ENCODE measurements around the gene IFT20. TPM values are rescaled to one million over a fixed set of nuclear protein-coding genes. Genes with fewer than 3 reads are reported as not detected.

Gene IFT20
- total RNA-seq, 1 donor from 2014 or later: 25.9 TPM

DNA sequence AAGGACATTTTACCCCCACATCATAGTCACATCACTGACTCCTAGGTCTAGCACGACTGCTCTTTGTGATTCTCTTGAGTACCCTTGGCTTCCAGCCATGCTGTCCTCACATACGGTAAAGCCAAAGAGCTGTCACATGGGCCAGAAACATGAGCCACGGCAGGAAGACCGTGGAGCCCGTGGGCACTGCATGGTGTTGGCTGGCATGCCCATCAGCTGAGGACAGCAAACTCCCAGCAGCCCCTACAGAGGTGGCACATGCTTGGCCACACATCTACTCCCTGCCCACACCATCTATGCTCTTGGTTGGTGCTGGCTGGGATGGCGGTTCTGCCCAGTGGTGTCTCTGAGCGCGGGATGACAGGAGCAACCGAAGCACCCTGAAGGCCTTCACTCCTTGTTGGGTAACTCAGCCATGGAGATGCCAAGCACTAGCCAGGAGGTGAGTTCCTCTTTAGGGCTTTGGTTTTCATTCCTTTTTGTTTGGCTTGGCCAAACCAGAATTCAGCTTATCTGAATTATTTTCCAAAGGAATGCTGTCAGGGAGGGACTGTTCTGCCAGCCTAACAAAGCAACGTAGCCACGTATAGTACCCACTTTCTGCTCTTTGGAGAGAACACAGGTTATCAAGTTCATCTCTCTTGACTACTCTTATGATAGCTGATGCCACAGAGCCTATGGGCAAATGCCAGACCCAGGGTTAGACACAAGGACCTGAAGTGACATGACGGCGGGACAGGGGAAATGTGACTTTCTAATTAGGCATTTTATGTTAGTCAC is 10.3 kb upstream of the IFT20 start:
- intact Hi-C loops (cut with micrococcal nuclease): no loop called here
- ChIA-PET CTCF (no interaction called here), POLR2A (interaction anchor here (1.1 to 1.2 kb wide), 3 partner anchors 9 to 13 kb away, joined by 3 to 4 read pairs (median 3); partner anchors contain the start of genes POLDIP2 and TNFAIP1)
- Mint-ChIP-seq H3K36me3 (ENCODE audit: low read depth) (peaks cover 86% of the 10 kb centered on the region), H3K4me3 (no peak overlapping the region), H3K4me1 (no peaks in the 10 kb centered on the region), H3K27me3 (no peaks in the 10 kb centered on the region), H3K27ac (no peak overlapping the region), H3K9me3 (no peaks in the 10 kb centered on the region)
- DNase-seq: no peak
- TF ChIP-seq CTCF (IDR thresholded peaks at IDR 0.05): no peak
- no peak for ATAC-seq (ENCODE audit: low read depth)

GRCh38 chr17:28344435-28344901 is 9.2 kb upstream of the IFT20 start:
- ChIA-PET CTCF (no interaction called here), POLR2A (interaction anchor here (1.2 kb wide), 2 partner anchors 8 to 13 kb away, joined by 3 read pairs; partner anchors contain the start of genes POLDIP2 and TNFAIP1)
- no peak for TF ChIP-seq CTCF (IDR thresholded peaks at IDR 0.05)
- no peaks in the 10 kb centered on the region for H3K9me3 Mint-ChIP-seq
- peaks cover 85% of the 10 kb centered on the region for H3K36me3 Mint-ChIP-seq (ENCODE audit: low read depth)
- no peaks in the 10 kb centered on the region for H3K27me3 Mint-ChIP-seq
- DNase-seq: no peak
- intact Hi-C loops (cut with micrococcal nuclease): no loop called here
- H3K4me1 Mint-ChIP-seq: no peaks in the 10 kb centered on the region
- no peak for ATAC-seq (ENCODE audit: low read depth)
- no peak overlapping the region for H3K4me3 Mint-ChIP-seq
- no peak overlapping the region for H3K27ac Mint-ChIP-seq

GRCh38 chr17:28344011-28344410 is 8.7 kb upstream of the IFT20 start:
- intact Hi-C loops (cut with micrococcal nuclease): no loop called here
- Mint-ChIP-seq H3K4me1 (peaks cover 2% of the 10 kb centered on the region), H3K4me3 (no peak overlapping the region), H3K9me3 (no peaks in the 10 kb centered on the region), H3K27ac (no peak overlapping the region), H3K36me3 (ENCODE audit: low read depth) (peaks cover 86% of the 10 kb centered on the region), H3K27me3 (no peaks in the 10 kb centered on the region)
- TF ChIP-seq CTCF (IDR thresholded peaks at IDR 0.05): no peak
- ChIA-PET POLR2A (no interaction called here), CTCF (no interaction called here)
- no peak for ATAC-seq (ENCODE audit: low read depth)
- no peak for DNase-seq

GRCh38 chr17:28343491-28343932 is 8.2 kb upstream of the IFT20 start:
- no peaks in the 10 kb centered on the region for H3K27me3 Mint-ChIP-seq
- H3K27ac Mint-ChIP-seq: no peak overlapping the region
- H3K9me3 Mint-ChIP-seq: no peaks in the 10 kb centered on the region
- H3K4me3 Mint-ChIP-seq: no peak overlapping the region
- TF ChIP-seq CTCF (IDR thresholded peaks at IDR 0.05): no peak
- H3K4me1 Mint-ChIP-seq: peaks cover 2% of the 10 kb centered on the region
- peaks cover 81% of the 10 kb centered on the region for H3K36me3 Mint-ChIP-seq (ENCODE audit: low read depth)
- ATAC-seq (ENCODE audit: low read depth): no peak
- DNase-seq: no peak
- POLR2A ChIA-PET: no interaction called here
- CTCF ChIA-PET: no interaction called here
- intact Hi-C loops (cut with micrococcal nuclease): no loop called here

DNA sequence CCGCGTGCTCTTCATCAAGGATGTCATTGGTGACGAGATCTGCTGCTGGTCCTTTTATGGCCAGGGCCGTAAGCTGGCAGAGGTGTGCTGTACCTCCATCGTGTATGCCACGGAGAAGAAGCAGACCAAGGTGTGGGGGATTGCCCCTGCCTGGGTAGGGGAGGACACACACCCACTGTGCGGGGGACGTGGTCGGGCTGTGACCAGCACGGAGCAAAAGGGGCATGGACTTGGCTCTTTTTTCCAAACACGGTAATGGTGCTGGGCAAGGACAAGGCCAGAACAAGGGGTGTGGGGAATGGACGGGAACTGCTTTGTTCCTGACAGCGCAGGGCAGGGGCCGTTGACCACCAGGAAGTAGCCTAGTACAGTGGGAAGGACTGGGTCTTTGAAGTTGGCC is 7.0 kb upstream of the IFT20 start:
- ChIA-PET CTCF (no interaction called here), POLR2A (no interaction called here)
- no peak for ATAC-seq (ENCODE audit: low read depth)
- DNase-seq: no peak
- TF ChIP-seq CTCF (IDR thresholded peaks at IDR 0.05): no peak
- Mint-ChIP-seq H3K4me3 (no peak overlapping the region), H3K4me1 (peaks cover 8% of the 10 kb centered on the region), H3K36me3 (ENCODE audit: low read depth) (peaks cover 69% of the 10 kb centered on the region), H3K9me3 (no peaks in the 10 kb centered on the region), H3K27me3 (no peaks in the 10 kb centered on the region), H3K27ac (no peak overlapping the region)
- intact Hi-C loops (cut with micrococcal nuclease): no loop called here

Measured in activated B cell treated with CpG ODN at 0.5 μM for 24 hours (primary cell).